H9 (cell line): Measurements from ENCODE around the gene WLS. TPM values are rescaled to one million over a fixed set of nuclear protein-coding genes. Genes with fewer than 3 reads are reported as not detected.

Experiments used
- DNase-seq: peaks from one replicate; pipeline ENCODE4 v3.0.0-alpha.2; 2017
- H2AFZ ChIP-seq: one replicate; pipeline ENCODE4 v1.6.1; 2013; ENCODE audit warnings: mild to moderate bottlenecking, low read length, control low read depth, moderate library complexity
- H2AK5ac ChIP-seq: 2 replicates; pipeline ENCODE4 v1.6.1; 2013; ENCODE audit warnings: low read length, control low read depth, mixed read lengths; ENCODE audit not compliant: insufficient read length
- H2BK120ac ChIP-seq: one replicate; pipeline ENCODE4 v1.6.1; 2013; ENCODE audit warnings: low read depth, mild to moderate bottlenecking, low read length, control low read depth, inconsistent platforms; ENCODE audit not compliant: poor library complexity, severe bottlenecking
- H2BK12ac ChIP-seq: 2 replicates; pipeline ENCODE4 v1.6.1; 2013; ENCODE audit warnings: low read length, control low read depth, mixed read lengths, low read depth; ENCODE audit not compliant: insufficient read length
- H2BK15ac ChIP-seq: 2 replicates; pipeline ENCODE4 v1.6.1; 2013; ENCODE audit warnings: low read depth, low read length, control low read depth
- H2BK20ac ChIP-seq: one replicate; pipeline ENCODE4 v1.6.1; 2013; ENCODE audit warnings: low read depth, mild to moderate bottlenecking, low read length, control low read depth, inconsistent platforms; ENCODE audit not compliant: poor library complexity, severe bottlenecking
- H2BK5ac ChIP-seq: 2 replicates; pipeline ENCODE4 v1.6.1; 2013; ENCODE audit warnings: low read length, control low read depth, mixed read lengths; ENCODE audit not compliant: insufficient read length
- H3K14ac ChIP-seq: 2 replicates; pipeline ENCODE4 v1.6.1; 2013; ENCODE audit warnings: low read length, control low read depth; ENCODE audit not compliant: insufficient read depth
- H3K18ac ChIP-seq: 2 replicates; pipeline ENCODE4 v1.6.1; 2013; ENCODE audit warnings: low read depth, mild to moderate bottlenecking, mixed read lengths, low read length, control low read depth; ENCODE audit not compliant: insufficient read length
- H3K23ac ChIP-seq: 2 replicates; pipeline ENCODE4 v1.6.1; 2013; ENCODE audit warnings: low read length, control low read depth, mixed read lengths, low read depth; ENCODE audit not compliant: insufficient read length
- H3K23me2 ChIP-seq: 2 replicates; pipeline ENCODE4 v1.6.1; 2013; ENCODE audit warnings: low read depth, mild to moderate bottlenecking, mixed read lengths, low read length, control low read depth; ENCODE audit not compliant: insufficient read length, poor library complexity, severe bottlenecking
- H3K27ac ChIP-seq: 2 replicates; pipeline ENCODE4 v1.5.1; 2013; ENCODE audit warnings: low read length, control low read depth, mixed read lengths, low read depth; ENCODE audit not compliant: insufficient read length
- H3K27me3 ChIP-seq: 2 replicates; pipeline ENCODE4 v1.6.1; 2013; ENCODE audit warnings: low read length, control low read depth, inconsistent platforms; ENCODE audit not compliant: insufficient read depth
- H3K4ac ChIP-seq: 2 replicates; pipeline ENCODE4 v1.6.1; 2013; ENCODE audit warnings: low read depth, mild to moderate bottlenecking, control low read depth, inconsistent platforms, low read length, moderate library complexity
- H3K4me1 ChIP-seq: 2 replicates; pipeline ENCODE4 v1.6.1; 2013; ENCODE audit warnings: low read length, control low read depth, inconsistent platforms; ENCODE audit not compliant: insufficient read depth
- H3K4me2 ChIP-seq: 2 replicates; pipeline ENCODE4 v1.6.1; 2013; ENCODE audit warnings: low read length, control low read depth, mixed read lengths; ENCODE audit not compliant: insufficient read length, insufficient read depth
- H3K56ac ChIP-seq: 2 replicates; pipeline ENCODE4 v1.6.1; 2013; ENCODE audit warnings: low read depth, mild to moderate bottlenecking, mixed read lengths, low read length, control low read depth; ENCODE audit not compliant: insufficient read length
- H3K79me1 ChIP-seq: 2 replicates; pipeline ENCODE4 v1.6.1; 2013; ENCODE audit warnings: low read depth, mild to moderate bottlenecking, moderate library complexity, low read length, control low read depth, inconsistent platforms; ENCODE audit not compliant: insufficient read depth, poor library complexity, severe bottlenecking
- H3K79me2 ChIP-seq: 2 replicates; pipeline ENCODE4 v1.6.1; 2013; ENCODE audit warnings: low read length, control low read depth, inconsistent platforms; ENCODE audit not compliant: insufficient read depth
- H3K9ac ChIP-seq: 2 replicates; pipeline ENCODE4 v1.6.1; 2013; ENCODE audit warnings: low read length, control low read depth, mixed read lengths; ENCODE audit not compliant: insufficient read length; ENCODE audit errors: extremely low read depth
- H3K9me3 ChIP-seq: one replicate; pipeline ENCODE4 v1.6.1; 2013; ENCODE audit warnings: low read depth, low read length, inconsistent platforms; ENCODE audit not compliant: control insufficient read depth
- H3T11ph ChIP-seq: one replicate; pipeline ENCODE4 v1.6.1; 2013; ENCODE audit warnings: mild to moderate bottlenecking, low read length, control low read depth, inconsistent platforms
- H4K20me1 ChIP-seq: one replicate; pipeline ENCODE4 v1.6.1; 2013; ENCODE audit not compliant: control insufficient read depth, insufficient read length, insufficient read depth
- H4K5ac ChIP-seq: 2 replicates; pipeline ENCODE4 v1.6.1; 2013; ENCODE audit warnings: low read depth, mild to moderate bottlenecking, mixed read lengths, low read length, control low read depth; ENCODE audit not compliant: insufficient read length
- H4K8ac ChIP-seq: replicated peaks from 2 replicates; pipeline ENCODE4 v1.6.1; 2013; ENCODE audit warnings: low read length, control low read depth, mixed read lengths, low read depth; ENCODE audit not compliant: insufficient read length
- H4K91ac ChIP-seq: 2 replicates; pipeline ENCODE4 v1.6.1; 2013; ENCODE audit warnings: low read depth, mild to moderate bottlenecking, moderate library complexity, mixed read lengths, low read length, control low read depth; ENCODE audit not compliant: insufficient read length
- H3K27ac Mint-ChIP-seq, 3 experiments: 2 replicates in 2 of 3; 3 replicates in 1 of 3; pipeline ENCODE4 v1.8.0; 2020 to 2021; ENCODE audit warnings: mixed read lengths in 3 of 3, mild to moderate bottlenecking in 1 of 3, moderate library complexity in 1 of 3
- H3K27me3 Mint-ChIP-seq: 2 replicates; pipeline ENCODE4 v1.8.0; 2021; ENCODE audit warnings: low read depth, mild to moderate bottlenecking, moderate library complexity, mixed read lengths
- H3K36me3 Mint-ChIP-seq, 3 experiments: 2 replicates in 2 of 3; 3 replicates in 1 of 3; pipeline ENCODE4 v1.8.0; 2020 to 2021; ENCODE audit warnings: low read depth in 3 of 3, mixed read lengths in 3 of 3; ENCODE audit not compliant: insufficient read depth in 1 of 3
- H3K4me1 Mint-ChIP-seq, 2 experiments: 2 replicates each; pipeline ENCODE4 v1.8.0; 2020; ENCODE audit warnings: mixed read lengths in 2 of 2
- H3K4me3 Mint-ChIP-seq, 2 experiments: 2 replicates in 1 of 2; 3 replicates in 1 of 2; pipeline ENCODE4 v1.8.0; 2020 to 2021; ENCODE audit warnings: mild to moderate bottlenecking in 2 of 2, mixed read lengths in 2 of 2, moderate library complexity in 1 of 2
- H3K9me3 Mint-ChIP-seq, 2 experiments: 2 replicates in 1 of 2; 3 replicates in 1 of 2; pipeline ENCODE4 v1.8.0; 2020; ENCODE audit warnings: mild to moderate bottlenecking in 2 of 2, mixed read lengths in 2 of 2, moderate library complexity in 1 of 2
- CTCF ChIP-seq: fragments of 200-600 bp; sonication (generic); conservative IDR thresholded peaks from 3 replicates; pipeline ENCODE4 v1.8.0; 2021; ENCODE audit warnings: antibody characterized with exemption, mild to moderate bottlenecking
- WGBS: extraction: QIAGEN DNeasy Blood & Tissue Kit; methylation state at CpG from one replicate; pipeline ENCODE4 v1.1.7; 2013; ENCODE audit warnings: missing lambda C conversion rate, low lambda C conversion rate, mixed read lengths; ENCODE audit not compliant: insufficient read length; ENCODE audit errors: extremely low coverage; 5-methylcytosine and 5-hydroxymethylcytosine counted together
- total RNA-seq: library from RNA; stranded (reverse); gene quantifications from 2 replicates; pipeline ENCODE4 v1.2.1, GENCODE V29; 2021

WLS gene
- total RNA-seq, 1 experiment from 2014 or later: 0.94 TPM

DNA sequence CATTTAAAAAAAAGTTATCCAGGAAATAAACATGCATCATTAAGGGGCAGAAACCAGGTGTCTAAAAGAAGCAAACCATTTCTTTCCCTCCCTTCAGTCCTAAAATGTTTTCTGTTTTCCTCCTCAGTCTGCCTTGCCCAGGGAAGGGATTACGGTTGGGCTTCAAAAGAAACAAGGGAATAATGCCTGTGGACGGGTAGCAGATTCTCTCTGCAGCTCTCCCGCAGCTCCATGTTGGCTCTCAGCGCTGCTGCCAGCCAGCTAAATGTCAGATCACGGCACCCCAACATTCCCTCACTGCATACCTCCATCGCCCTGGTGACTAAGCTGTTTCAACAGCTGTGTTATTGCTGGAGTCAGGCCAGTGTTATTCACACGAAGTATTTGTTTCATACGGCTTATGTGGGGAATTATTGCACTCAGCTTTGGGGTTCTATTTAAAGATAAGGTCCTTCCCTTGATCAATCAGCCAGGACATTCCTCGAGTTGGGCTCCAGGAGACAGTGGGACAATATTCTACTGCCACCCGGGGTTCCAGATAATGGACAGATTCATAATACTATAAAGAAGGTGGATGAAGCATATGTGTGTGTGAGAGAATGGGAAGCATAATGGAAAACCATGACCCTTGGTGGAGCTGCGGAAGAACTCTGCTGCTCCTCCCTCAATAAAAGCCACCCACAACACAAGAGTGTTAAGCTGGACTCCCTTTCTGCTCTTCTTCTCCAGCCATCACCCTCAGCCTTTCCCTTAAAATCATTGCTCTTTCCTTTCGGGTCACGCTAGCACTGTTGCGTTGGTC, 58.2 kb downstream of the WLS start:
- H3K27ac Mint-ChIP-seq: no peak overlapping the region; a peak in 2 of 7 replicates
- Histone ChIP-seq H2BK5ac (no peak overlapping the region), H3K27ac (no peak overlapping the region)

More for the DNA sequence above, 58.2 kb downstream of the WLS start:
- no peak for TF ChIP-seq CTCF
- no CpG with 5 or more reads among the region's 14 CpGs for WGBS
- Histone ChIP-seq H2BK120ac (no peak overlapping the region), H4K8ac (no peak overlapping the region), H2AK5ac (no peak overlapping the region), H3K23me2 (no peaks in the 10 kb centered on the region), H3K23ac (no peak overlapping the region), H3K9me3 (no peaks in the 10 kb centered on the region), H2BK15ac (no peak overlapping the region), H3K27me3 (no peaks in the 10 kb centered on the region), H3K4me1 (no peaks in the 10 kb centered on the region), H3K79me1 (no peaks in the 10 kb centered on the region), H3K18ac (no peak overlapping the region), H3T11ph (no peak overlapping the region), H3K9ac (no peak overlapping the region), H4K20me1 (no peaks in the 10 kb centered on the region), H2AFZ (no peak overlapping the region), H3K79me2 (no peaks in the 10 kb centered on the region), H3K14ac (no peak overlapping the region), H3K4ac (no peak overlapping the region), H3K56ac (no peak overlapping the region), H4K5ac (no peak overlapping the region), H2BK12ac (no peak overlapping the region), H4K91ac (no peak overlapping the region), H2BK20ac (no peak overlapping the region), H3K4me2 (no peak overlapping the region)
- Mint-ChIP-seq H3K36me3 (no peaks in the 10 kb centered on the region), H3K27me3 (peaks cover 16% of the 10 kb centered on the region), H3K4me3 (no peak overlapping the region), H3K9me3 (peaks cover 0 to 2% of the 10 kb centered on the region in 2 experiments; a peak in 1 of 5 replicates), H3K4me1 (peaks cover 0 to 11% of the 10 kb centered on the region in 2 experiments; a peak in 2 of 4 replicates)
- no peak for DNase-seq
